Stimulated activated CD8-positive, alpha-beta memory T cell treated with anti-CD3 and anti-CD28 coated beads, Interleukin-7, amount 100 ng/mL, for 48 hours (primary cell): ENCODE data around the gene SCAMP5.

Experiments used
- DNase-seq, 2 donors: peaks; one replicate each; pipeline ENCODE4 v3.0.0-alpha.2; 2020; ENCODE audit warnings: low read depth in 1 of 2; ENCODE audit errors: extremely low read depth in 1 of 2

SCAMP5 gene

GRCh38 chr15:74976159-74976558, 19.2 kb upstream of the SCAMP5 start:
- no peak for DNase-seq

GRCh38 chr15:74977599-74977998, 17.8 kb upstream of the SCAMP5 start:
- DNase-seq: peak in 1 of 2 donors; percentile 44

- DNase-seq: no peak
Measured at GRCh38 chr15:74978077-74978476, 17.3 kb upstream of the SCAMP5 start.

DNA sequence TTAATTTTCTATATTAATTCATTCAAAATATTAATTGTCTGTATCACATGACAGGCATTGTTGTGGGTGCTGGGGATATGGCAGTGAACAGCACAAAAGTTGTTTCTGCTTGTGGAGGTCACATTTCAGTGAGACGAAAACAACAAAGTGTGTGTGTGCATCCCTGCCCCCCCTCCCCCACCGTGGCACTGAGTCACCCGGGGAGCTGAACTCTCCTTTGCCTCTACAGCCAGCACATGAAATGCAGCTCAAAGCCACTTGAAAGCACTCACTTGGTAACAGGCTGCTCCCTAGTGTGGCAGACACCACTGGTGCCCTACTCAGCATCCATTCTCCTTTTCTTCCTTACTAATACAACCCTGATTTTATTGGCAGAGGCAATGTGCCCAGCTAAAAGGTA, 16.9 kb upstream of the SCAMP5 start:
- peak in 1 of 2 donors; percentile 69 for DNase-seq

- no peak for DNase-seq
Measured at GRCh38 chr15:74982183-74982582, 13.2 kb upstream of the SCAMP5 start.

- DNase-seq: peak; percentile 36 to 81
Measured at GRCh38 chr15:74983725-74984231, 11.6 kb upstream of the SCAMP5 start.

- DNase-seq: peak; percentile 23 to 38
Measured at GRCh38 chr15:74988007-74988800, 7.2 kb upstream of the SCAMP5 start.

DNA sequence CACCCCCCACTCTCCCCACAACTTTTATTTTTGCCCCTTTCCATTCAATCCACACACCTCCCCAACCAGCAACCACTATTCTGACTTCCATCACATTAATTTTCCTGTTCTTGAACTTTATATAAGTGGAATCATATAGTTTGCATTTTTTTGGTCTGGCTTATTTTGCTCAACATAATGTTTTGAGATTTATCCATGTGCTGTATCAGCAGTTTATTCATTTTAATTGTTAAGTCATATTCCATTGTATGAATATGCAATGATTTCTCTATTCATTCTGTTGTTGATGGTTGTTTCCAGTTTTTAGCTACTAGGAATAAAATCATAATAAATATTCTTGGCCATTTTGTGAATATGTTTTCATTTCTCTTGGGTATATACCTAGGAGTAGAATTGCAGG, 5.8 kb upstream of the SCAMP5 start:
- no peak for DNase-seq

GRCh38 chr15:74992619-74993018, 2.7 kb upstream of the SCAMP5 start:
- no peak for DNase-seq

DNA sequence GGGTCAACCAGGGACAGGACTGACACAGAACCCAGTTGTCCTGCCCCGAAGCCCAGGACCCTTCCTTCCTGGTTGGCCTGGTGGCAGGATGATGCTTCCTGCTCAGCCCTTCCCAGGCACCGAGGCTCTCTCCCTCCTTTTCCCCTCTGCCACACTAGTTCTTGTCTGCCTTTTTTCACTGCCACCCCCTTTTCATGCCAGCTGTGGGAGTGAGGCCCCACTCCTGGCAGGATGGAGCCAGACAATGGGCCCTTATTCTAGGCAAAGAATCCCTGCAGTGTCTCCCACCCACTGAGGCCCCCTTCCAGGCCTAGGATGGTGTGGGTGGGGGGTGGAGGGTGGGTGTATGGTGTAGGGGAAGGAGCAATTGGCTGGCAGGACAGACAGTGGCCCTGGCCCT, 1.1 kb upstream of the SCAMP5 start:
- DNase-seq: no peak

DNA sequence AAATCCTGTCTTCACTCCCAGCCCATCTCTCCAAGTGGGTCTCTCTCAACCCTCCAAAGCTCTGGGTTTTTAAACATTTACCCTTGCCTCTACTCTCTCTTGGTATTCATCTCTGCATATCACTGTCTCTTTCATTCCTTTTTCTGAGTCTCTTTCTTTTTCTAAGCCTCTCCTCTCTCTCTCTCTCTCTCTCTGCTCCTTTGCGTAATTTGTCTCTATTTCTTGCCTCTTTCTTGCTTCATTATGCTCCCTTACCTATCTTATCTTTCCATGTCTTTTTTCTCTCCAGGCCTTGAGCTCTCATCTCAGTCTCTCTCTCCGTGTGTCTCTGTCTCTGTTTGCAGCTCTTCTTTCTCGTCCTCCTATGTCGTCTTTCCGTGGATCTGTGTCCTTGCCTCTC, 678 bp upstream of the SCAMP5 start:
- no peak for DNase-seq

GRCh38 chr15:74995779-74996765, 709 bp downstream of the SCAMP5 start:
- no peak for DNase-seq

- DNase-seq: no peak
Measured at GRCh38 chr15:74997141-74997540, 1.8 kb downstream of the SCAMP5 start.

DNA sequence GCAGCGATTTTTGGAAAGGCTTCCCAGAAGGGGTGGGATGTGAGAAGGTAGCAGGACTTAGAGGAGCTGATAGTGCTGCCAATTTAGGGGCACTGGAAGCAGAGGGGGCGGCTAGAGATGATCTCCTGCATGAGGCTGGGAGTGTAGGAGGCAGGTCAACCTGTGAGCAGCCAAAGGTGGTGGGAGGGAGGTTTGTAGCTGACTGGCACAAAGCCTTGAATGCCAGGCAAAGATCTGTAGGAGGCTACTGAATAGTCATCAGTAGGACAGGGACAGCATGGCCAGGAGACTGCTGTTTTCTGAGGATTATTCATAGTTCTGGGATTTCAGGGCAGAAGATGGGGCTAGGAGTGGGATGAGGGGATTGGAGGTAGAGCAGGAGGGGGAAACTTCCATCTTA, 2.2 kb downstream of the SCAMP5 start:
- DNase-seq: no peak

GRCh38 chr15:75001310-75001709, 5.9 kb downstream of the SCAMP5 start:
- no peak for DNase-seq

- DNase-seq: no peak
Measured at GRCh38 chr15:75002398-75002797, 7.0 kb downstream of the SCAMP5 start.

- no peak for DNase-seq
Measured at GRCh38 chr15:75007216-75007615, 11.9 kb downstream of the SCAMP5 start.

GRCh38 chr15:75008221-75008625, 12.9 kb downstream of the SCAMP5 start:
- no peak for DNase-seq

- DNase-seq: no peak
Measured at GRCh38 chr15:75008629-75009326, 13.4 kb downstream of the SCAMP5 start.

- DNase-seq: no peak
Measured at GRCh38 chr15:75016431-75016830, 21.1 kb downstream of the SCAMP5 start.

DNA sequence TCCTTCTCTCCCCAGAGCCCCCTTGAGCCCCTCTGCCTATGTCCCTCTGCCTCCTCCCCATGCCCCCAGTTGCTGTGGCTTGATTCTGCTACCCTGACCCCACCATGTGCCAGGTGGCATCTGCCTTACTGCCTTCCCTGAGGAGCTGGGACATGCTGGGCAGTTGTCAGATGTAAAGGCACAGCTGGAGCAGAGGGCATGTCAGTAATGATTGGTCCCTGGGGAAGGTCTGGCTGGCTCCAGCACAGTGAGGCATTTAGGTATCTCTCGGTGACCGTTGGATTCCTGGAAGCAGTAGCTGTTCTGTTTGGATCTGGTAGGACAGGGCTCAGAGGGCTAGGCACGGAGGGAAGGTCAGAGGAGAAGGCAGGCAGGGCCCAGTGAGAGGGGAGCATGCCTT, 24.6 kb downstream of the SCAMP5 start:
- no peak for DNase-seq
